AG09309 (cell line): ENCODE data around the gene SMOC1.
A peak's percentile ranks its signal among the peaks of the same experiment; 100 is the strongest.

ENCODE experiments used
- DNase-seq: peaks from one replicate; pipeline ENCODE4 v3.0.0-alpha.2; 2010; ENCODE audit warnings: low read depth
- H3K4me3 ChIP-seq: 2 replicates; pipeline ENCODE4 v1.5.1; 2011; ENCODE audit warnings: mild to moderate bottlenecking, low read depth, low read length, moderate library complexity; ENCODE audit not compliant: control insufficient read depth
- TF ChIP-seq, protein P1 (sequence below): IDR thresholded peaks from 2 replicates; pipeline ENCODE4 v1.5.1; 2011; ENCODE audit warnings: mild to moderate bottlenecking, low read depth, low read length, inconsistent platforms; ENCODE audit not compliant: insufficient read depth, control insufficient read depth; ENCODE audit errors: missing control alignments

The SMOC1 gene

DNA sequence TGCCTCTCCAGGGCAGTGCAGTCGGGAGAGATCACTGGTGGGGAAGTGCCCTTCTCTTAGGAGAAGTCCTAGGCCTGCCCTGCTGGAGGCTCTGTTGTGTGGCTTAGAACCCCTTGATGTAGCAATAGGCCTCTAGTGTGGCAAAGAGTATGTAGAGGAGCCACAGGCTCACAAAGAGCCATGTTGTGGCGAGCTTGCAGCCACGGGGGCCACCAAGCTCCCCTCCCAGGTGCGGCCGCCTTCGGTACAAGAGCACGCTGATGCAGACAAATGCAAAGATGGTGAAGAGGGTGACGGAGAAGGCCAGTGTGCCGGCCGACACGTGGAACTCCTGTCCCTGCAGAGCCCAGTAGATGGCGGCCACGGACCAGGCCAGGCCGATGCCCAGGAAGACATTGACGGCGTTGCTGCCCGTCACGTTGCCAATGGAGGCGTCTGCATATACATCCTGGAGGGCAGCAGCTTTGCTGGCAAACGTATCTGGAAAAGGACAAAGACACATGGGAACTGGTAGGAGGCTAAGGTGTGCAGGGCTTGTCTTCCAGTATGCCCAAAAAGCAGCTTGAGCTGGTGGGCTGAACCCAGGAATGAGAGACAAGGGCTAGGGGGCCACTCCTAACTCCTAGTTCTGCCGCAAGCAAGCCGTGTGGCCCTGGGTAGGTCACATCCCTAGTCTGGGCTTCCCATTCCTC, 166.8 kb downstream of the SMOC1 start:
- no peak overlapping the region for H3K4me3 ChIP-seq

DNA sequence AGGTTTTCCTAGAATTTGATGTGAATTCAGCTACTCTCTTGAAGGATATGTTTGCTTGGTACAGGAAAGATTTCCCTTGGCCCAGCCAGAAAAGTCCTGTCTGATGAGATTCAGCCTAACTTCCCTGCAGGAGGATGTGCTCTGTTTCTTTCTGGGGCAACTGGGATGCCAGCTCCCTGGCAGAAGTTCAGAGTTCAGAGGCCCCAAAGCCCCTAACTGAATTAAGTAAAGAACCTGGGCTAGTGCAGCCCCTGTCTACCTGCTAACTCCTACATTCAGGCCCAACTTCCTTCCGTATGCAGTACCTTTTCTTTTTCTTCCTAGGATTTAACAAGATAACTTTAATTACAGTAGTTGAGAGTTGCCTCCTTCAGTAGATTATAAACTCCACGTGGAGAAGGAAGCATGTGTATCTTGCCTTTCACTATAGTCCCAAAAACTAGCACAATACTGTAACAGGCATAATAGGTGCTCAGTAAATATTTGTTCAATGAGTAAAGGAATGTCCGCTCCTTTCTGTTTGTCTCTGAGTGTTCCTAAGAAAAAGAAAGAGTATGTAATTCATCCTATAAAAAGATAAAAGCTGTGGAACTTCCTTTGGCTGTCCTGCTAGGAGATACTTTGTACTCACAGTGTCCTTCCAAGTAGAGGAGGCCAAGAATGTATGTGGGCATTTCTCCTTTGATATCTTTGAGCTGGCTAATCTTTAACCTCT, 168.5 kb downstream of the SMOC1 start:
- TF ChIP-seq, protein P1, sequence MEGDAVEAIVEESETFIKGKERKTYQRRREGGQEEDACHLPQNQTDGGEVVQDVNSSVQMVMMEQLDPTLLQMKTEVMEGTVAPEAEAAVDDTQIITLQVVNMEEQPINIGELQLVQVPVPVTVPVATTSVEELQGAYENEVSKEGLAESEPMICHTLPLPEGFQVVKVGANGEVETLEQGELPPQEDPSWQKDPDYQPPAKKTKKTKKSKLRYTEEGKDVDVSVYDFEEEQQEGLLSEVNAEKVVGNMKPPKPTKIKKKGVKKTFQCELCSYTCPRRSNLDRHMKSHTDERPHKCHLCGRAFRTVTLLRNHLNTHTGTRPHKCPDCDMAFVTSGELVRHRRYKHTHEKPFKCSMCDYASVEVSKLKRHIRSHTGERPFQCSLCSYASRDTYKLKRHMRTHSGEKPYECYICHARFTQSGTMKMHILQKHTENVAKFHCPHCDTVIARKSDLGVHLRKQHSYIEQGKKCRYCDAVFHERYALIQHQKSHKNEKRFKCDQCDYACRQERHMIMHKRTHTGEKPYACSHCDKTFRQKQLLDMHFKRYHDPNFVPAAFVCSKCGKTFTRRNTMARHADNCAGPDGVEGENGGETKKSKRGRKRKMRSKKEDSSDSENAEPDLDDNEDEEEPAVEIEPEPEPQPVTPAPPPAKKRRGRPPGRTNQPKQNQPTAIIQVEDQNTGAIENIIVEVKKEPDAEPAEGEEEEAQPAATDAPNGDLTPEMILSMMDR = no peak
- DNase-seq = no peak
- H3K4me3 ChIP-seq = no peak overlapping the region

More for the DNA sequence above, 166.8 kb downstream of the SMOC1 start:
- no peak for DNase-seq
- TF ChIP-seq, protein P1 = peak; percentile 79

DNA sequence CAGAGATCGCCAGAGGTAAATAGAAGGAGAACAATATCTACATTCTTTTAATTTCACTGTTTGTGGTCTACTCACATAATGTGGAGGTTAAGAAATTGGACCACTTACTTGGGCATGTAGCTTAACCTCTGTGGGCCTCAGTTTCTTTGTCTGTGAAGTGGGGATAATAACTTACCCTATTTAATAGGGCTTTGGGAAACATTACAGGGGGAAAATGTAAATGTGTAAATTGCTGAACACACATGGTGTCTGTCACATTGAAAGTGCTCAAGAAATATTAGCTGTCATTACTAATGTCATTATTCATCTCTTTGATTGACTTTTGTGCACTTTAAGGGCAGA, 169.1 kb downstream of the SMOC1 start:
- no peak for DNase-seq
- TF ChIP-seq, protein P1 = no peak

GRCh38 chr14:70049605-70050004, 170.4 kb downstream of the SMOC1 start:
- H3K4me3 ChIP-seq = no peak overlapping the region
- DNase-seq = no peak
- TF ChIP-seq, protein P1 = no peak

More for the DNA sequence above, 169.1 kb downstream of the SMOC1 start:
- H3K4me3 ChIP-seq = no peak overlapping the region

DNA sequence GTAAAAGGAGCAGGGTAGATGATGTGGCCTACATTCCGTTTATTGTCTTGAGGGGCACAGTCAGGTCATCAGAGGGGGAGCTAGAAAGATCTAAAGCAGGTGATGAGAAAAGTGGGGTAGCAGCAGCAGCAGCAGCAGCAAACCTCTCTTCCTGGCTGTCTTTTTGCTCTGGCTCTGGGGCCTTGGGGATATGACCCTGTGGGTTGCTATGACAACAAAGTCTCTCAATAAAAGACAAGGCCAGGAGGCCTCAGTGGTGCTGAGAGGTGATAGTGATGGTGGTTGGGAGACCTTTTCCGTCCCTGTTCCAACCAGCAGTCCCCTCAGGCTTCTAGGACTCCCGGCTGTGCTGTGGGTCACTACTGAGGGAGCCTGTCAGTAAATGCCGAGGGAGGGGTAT, 170.9 kb downstream of the SMOC1 start:
- no peak for DNase-seq
- no peak overlapping the region for H3K4me3 ChIP-seq
- TF ChIP-seq, protein P1 = no peak

DNA sequence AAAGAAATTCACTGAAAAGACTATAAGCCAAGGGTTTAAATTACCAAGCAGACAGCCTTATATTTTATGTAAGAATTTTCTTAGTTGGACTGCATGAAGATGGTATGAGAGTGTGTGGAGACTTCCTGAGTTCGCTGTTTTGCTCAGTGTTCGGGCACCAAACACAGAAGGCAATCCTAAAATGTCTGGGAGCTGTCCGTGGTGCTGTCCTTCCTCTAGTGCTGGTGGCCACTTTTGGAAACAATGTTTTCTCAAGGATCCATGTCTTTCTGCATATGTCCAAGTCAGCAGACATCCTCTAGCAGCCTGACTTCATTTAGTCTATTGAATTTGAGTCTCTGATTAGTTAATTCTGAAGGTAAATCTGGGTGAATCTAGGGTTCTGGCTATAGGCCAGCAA, 173.8 kb downstream of the SMOC1 start:
- DNase-seq = no peak
- no peak overlapping the region for H3K4me3 ChIP-seq
- TF ChIP-seq, protein P1 = no peak
